CD4-positive, alpha-beta T cell treated with Interferon alpha-2 for 1 hour (primary cell): Measurements from ENCODE around the gene PNO1.
"Not testable (repeated sequence)": the region's sequence is repeated elsewhere in the genome, so short reads cannot be mapped to it uniquely, and the experiment has no call there.

Source experiments
- DNase-seq, 2 donors: peaks; one replicate each; pipeline ENCODE4 v3.0.0-alpha.2; 2020 to 2022

Gene PNO1

DNA sequence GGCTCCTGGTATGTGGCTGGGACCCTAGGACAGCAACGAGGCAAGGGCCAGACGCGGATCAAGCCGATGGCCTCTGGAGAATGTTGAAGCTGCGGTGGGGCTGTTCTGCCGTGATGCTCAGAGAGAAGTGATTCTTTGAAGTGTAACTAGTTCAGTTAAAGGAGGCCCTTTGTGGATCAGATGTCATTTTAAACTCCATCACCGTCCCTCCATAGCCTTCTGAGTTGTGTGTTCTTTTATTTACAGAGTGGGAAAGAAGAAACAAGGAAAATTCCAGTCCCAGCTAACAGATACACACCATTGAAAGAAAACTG lies 403 bp downstream of the PNO1 start:
- DNase-seq = no peak

- DNase-seq = no peak
Observed at GRCh38 chr2:68163641-68164040, 6.0 kb downstream of the PNO1 start.

GRCh38 chr2:68167186-68167585 lies 9.5 kb downstream of the PNO1 start:
- DNase-seq = no peak

DNA sequence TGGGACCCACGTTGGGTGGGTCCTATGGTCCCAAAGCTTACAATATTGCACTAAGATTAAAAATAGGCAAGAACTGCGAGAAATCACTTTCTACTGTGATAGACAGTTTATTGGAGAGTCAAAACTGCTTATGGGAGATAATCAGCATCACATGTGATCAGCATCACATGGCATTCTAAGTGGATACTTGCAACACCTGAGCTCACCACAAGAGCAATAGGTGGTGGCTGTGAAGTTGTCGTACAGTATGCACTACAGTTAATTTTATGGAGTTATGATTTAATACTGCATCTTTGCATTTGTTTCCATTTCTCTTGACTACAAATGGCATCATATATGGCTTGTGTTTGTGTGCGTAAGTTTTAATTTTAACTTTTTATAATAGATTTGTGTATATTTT lies 11.6 kb downstream of the PNO1 start:
- no peak for DNase-seq

DNA sequence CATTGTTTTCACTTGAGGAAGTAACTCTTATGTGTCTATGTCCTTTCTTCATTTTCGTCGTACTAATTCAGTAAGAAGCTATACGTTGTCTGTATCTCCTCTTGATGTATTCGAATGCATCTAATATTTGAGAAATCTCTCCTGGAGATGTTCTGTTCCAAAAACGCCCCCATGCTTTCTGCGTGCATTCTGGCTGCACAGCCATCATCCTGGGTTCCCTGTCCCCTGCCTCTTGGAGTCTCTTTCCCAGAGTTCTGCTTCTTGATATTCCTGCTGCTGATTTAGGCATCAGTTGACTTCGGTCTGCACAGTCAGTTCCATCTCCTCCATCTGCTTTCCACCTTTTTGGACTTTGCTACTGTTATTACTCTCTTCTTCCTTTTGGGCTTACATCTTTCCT lies 13.5 kb downstream of the PNO1 start:
- DNase-seq = no peak

DNA sequence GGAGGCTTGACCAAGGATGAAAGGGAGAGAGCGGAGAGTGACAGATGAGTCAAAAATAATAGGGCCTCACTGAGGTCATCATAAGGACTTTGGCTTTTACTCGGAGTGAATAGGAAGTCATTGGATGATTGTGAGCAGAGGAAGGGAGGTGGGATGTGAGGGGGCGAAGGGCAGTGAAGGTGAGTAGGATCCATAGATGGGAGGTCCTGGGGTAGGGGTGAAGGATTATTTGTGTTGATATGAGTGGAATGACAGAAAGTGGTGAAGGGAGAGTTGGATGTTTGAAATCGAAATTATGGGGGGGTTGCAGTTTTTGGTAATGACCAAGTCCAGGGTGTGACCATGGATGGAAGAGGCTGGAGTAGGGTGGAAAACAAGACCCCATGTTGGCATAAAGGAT lies 14.0 kb downstream of the PNO1 start:
- no peak for DNase-seq

GRCh38 chr2:68172521-68172920 lies 14.8 kb downstream of the PNO1 start:
- DNase-seq = no peak

- no peak for DNase-seq
Observed at GRCh38 chr2:68172990-68173700, 15.5 kb downstream of the PNO1 start.

GRCh38 chr2:68175210-68175609 lies 17.5 kb downstream of the PNO1 start:
- not testable (repeated sequence) for DNase-seq

- no peak for DNase-seq
Observed at GRCh38 chr2:68176657-68177056, 19.0 kb downstream of the PNO1 start.

- no peak for DNase-seq
Observed at GRCh38 chr2:68177541-68177940, 19.9 kb downstream of the PNO1 start.

GRCh38 chr2:68178432-68178831 lies 20.7 kb downstream of the PNO1 start:
- DNase-seq = no peak

DNA sequence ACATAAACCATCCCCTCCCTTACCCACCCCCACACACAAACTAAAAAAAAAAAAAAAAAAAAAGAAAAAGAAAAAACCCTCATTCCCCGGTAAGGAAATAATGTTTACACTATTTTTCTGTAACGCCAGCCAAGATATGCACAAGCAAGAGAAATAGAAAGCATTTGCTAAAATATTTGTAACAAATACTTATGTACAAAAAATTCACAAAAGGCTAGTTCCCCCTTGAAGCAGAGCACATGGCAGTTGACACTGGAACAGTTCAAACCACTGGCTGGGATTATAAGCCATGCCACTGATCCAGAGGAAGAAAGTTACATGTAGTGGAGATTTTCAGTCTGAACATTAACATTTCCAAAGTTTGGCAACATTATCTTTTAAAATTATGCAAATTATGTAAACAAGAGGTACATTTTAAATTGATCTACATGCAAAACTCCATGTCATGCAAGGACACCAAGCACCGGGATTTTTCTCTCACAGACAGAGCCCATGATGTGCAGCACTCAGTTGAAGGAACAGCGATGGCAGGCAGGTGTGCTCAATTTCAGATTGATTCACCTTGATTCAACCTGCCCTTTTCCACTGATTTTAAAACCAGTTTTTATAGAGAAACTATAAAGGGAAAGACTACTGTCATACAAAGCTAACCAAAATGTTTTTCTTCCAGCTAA lies 21.4 kb downstream of the PNO1 start:
- no peak for DNase-seq

DNA sequence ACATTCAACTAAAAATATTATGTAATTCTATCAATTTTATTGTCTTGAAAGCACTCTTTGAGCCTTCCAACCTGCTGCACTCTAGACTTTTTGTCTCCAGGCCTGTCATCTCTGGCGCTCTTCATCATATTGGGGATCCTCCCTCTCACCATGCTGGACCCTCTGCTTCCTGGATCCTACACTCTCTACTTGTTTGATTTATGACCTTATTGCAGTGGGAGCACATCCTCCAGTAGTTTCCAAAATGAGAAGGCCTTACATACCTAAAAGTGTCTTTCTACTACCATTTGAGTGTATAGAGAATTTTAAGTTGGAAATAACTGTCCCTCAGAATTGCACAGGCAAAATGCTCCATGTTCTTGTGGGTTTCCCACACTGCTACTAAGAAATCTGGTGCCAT lies 25.2 kb downstream of the PNO1 start:
- DNase-seq = no peak

GRCh38 chr2:68185541-68186164 lies 28.0 kb downstream of the PNO1 start:
- peak; percentile 63 to 65 for DNase-seq

DNA sequence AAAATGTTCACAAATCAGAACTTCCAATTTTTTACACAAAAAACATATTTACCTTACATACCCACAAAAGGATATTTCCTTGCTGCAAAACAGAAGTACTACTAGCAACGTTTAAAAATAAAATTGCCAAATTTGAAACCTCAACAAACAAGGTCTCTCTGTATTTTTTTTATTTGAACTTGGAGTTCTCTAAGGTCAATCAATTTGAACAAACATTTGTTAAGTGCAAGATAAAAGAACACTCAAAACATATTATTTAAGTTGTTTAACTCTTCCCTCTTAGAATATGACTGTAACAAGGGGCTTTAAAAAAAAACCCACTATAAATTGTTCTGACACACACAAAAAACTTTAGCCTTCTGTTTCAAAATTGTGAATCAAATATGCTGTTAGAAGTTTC lies 29.6 kb downstream of the PNO1 start:
- DNase-seq = no peak

- DNase-seq = peak in 1 of 2 donors; percentile 31
Observed at GRCh38 chr2:68188831-68189230, 31.1 kb downstream of the PNO1 start.

DNA sequence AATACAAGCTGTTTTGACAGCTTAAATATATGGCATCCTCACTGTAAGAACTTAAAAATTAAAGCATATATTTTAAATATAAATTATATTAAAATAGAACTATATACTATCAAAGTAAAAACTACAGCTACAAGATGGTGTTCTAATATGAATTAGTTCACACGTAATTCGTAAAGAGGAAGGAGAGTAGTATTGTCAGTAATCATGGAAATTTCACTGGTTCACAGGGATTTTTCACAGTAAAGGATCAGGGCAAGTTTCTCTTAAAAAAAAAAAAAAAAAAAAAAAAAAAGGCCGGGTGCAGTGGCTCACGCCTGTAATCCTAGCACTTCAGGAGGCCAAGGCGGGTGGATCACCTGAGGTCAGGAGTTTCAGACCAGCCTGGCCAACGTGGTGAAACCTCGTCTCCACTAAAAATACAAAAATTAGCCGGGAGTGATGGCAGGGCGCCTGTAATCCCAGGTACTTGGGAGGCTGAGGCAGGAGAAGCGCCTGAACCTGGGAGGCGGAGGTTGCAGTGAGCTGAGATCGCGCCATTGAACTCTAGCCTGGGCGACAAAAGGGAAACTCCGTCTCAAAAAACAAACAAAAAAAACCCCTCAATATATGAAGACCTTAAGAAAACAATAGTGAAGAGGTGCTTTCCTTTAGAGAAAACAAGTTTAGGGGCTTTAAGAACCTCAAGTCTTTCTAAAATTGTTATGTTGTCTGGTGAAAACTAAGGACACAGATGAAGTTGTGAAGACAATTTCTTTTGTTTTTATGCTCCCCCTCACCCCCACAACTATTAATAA lies 32.5 kb downstream of the PNO1 start:
- no peak for DNase-seq

DNA sequence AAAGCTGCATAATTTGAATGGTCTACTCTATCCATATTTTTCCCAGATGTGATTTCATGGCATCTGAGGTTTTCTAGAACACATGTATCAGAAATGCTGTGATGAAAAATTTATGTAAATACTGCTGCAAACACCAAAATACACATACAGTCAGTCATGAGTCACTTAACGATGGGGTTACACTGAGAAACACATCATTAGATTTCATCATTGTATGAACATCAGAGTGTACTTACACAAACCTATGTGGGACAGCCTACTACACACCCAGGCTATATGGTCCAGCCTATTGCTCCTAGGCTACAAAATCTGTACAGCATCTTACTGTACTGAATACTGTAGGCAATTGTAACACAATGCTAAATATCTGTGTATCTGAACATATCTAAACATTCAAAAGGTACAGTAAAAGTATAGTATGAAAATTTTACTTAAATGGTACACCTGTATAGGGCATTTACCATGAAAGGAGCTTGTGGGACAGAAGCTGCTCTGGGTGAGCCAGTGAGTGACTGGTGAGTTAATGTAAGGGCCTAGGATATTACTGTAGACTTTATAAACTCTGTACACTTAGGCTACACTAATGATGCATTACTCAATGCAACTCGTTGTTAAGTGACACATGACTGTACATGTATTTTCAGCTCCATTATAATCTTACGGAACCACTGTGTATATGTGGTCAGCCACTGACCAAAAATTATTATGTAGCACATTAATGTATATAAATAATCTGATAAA lies 33.5 kb downstream of the PNO1 start:
- DNase-seq = no peak

- no peak for DNase-seq
Observed at GRCh38 chr2:68193144-68193543, 35.5 kb downstream of the PNO1 start.

DNA sequence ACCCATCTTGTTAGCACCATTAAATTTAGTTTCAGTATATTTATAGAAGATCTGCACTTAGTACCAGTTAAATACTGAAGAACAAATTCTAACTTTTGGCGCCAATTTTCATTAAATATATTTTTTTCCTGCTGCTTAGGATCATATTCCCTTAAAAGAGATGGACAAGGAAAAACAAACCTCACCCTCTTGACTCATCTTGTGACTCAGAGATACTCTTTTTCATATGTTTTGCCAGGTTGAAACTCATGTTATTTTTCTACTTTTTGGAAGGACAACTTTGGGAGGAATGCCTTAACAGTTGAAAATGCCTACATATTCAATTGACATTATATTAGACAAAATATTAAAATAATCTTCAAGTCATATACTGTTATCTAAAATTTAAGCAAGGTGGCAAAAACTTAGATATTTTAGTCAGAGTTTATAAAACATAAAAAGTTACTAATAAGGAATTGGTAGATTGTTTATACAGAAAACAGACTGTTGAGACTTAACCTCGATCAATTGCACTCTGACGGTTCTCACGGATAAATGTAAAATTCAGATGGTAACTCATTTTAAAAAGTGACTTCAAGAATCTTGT lies 36.2 kb downstream of the PNO1 start:
- DNase-seq = no peak

DNA sequence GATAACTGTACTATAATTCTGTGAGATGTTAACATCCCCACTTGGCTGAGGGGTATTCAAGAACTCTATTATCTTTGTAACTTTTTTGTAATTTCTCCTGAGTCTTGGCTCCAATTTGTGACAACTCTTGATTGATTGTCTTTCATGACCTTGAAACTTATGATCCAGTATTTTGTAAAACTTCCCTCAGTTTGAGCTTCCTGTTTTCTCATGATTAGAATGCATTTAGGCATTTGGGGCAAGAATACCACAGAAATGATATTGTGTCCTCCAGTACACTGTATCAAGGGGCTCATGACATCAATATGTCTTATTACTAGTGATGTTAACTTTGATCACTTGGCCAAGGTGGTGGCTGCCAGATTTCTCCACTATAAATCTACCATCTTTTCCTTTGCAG lies 37.4 kb downstream of the PNO1 start:
- DNase-seq = no peak
